HEK293 (cell line): Measurements from ENCODE around the gene PEF1.

Source experiments
- CTCF ChIP-seq: fragments of 450-650 bp; formaldehyde crosslinking; IDR thresholded peaks from 2 replicates; pipeline ENCODE4 v1.5.1; 2016; ENCODE audit warnings: missing biosample characterization, missing genetic modification characterization
- REST ChIP-seq: fragments of 450-650 bp; formaldehyde crosslinking; IDR thresholded peaks from 2 replicates; pipeline ENCODE4 v1.5.1; 2016; ENCODE audit warnings: missing biosample characterization, missing genetic modification characterization
- SETDB1 ChIP-seq: IDR thresholded peaks from one replicate; pipeline ENCODE4 v1.6.1; 2017; ENCODE audit warnings: mild to moderate bottlenecking, low read length, moderate library complexity, mixed read lengths; ENCODE audit not compliant: insufficient read length
- ZNF311 ChIP-seq: fragments of 450-650 bp; formaldehyde crosslinking; IDR thresholded peaks from 2 replicates; pipeline ENCODE4 v1.5.1; 2017; ENCODE audit warnings: missing biosample characterization, missing genetic modification characterization, borderline replicate concordance
- ZNF785 ChIP-seq: fragments of 450-650 bp; formaldehyde crosslinking; IDR thresholded peaks from 2 replicates; pipeline ENCODE4 v1.5.1; 2016; ENCODE audit warnings: missing biosample characterization, missing genetic modification characterization

GRCh38 chr1:31650161-31651088 is 5.7 kb upstream of the PEF1 start:
- TF ChIP-seq REST (tag by site-specific recombination) (no peak), CTCF (tag by site-specific recombination) (no peak), ZNF311 (tag by site-specific recombination) (no peak), SETDB1 (no peak), ZNF785 (tag by site-specific recombination) (no peak)
